PC-3 (cell line): ENCODE results near the gene LINC00237. TPM values are rescaled to one million over a fixed set of nuclear protein-coding genes. Genes with fewer than 3 reads are reported as not detected.

Experiments used
- ATAC-seq: fragments of 200-7000 bp; cut with Tn5 transposase; 2 replicates; pipeline ENCODE4 v1.9.1; 2020; ENCODE audit warnings: mild to moderate bottlenecking, moderate library complexity
- BruUV-seq: library from RNA; stranded (reverse); fragments of 400-500 nt; replicated peaks from 2 replicates; lab custom pipeline; 2021; lab: Mats Ljungman, UMichigan
- CTCF ChIA-PET: fragments of 300-600 bp; sonication (Branson Sonifier 250); formaldehyde crosslinking; loops from one replicate; lab custom pipeline; 2022; ENCODE audit warnings: antibody characterized with exemption; lab: Charles Lee
- POLR2A ChIA-PET: fragments of 300-600 bp; sonication (Branson Sonifier 250); formaldehyde crosslinking; loops from one replicate; lab custom pipeline; 2022; ENCODE audit warnings: antibody characterized with exemption; ENCODE audit not compliant: unreplicated experiment; lab: Charles Lee
- DNase-seq: peaks from one replicate; pipeline ENCODE4 v3.0.0-alpha.2; 2015
- H2AFZ ChIP-seq: fragments of 300-600 bp; sonication (generic); 2 replicates; pipeline ENCODE4 v1.6.0; 2016; ENCODE audit warnings: antibody characterized with exemption, low read length
- H3F3A ChIP-seq: fragments of 300-600 bp; sonication (generic); one replicate; pipeline ENCODE4 v1.6.0; 2017; ENCODE audit warnings: antibody characterized with exemption, low read length, control low read depth, mild to moderate bottlenecking; ENCODE audit not compliant: unreplicated experiment
- H3K27ac ChIP-seq: fragments of 300-600 bp; sonication (generic); 2 replicates; pipeline ENCODE4 v1.5.1; 2016; ENCODE audit warnings: mild to moderate bottlenecking, low read length
- H3K27me3 ChIP-seq: fragments of 300-600 bp; sonication (generic); 2 replicates; pipeline ENCODE4 v1.6.1; 2016; ENCODE audit warnings: low read length, mixed read lengths
- H3K36me3 ChIP-seq: fragments of 300-600 bp; sonication (generic); 2 replicates; pipeline ENCODE4 v1.6.1; 2016; ENCODE audit warnings: low read depth, mixed run types, low read length, mixed read lengths
- H3K4me1 ChIP-seq: fragments of 300-600 bp; sonication (generic); 2 replicates; pipeline ENCODE4 v1.5.1; 2016; ENCODE audit warnings: low read length; ENCODE audit not compliant: insufficient read depth
- H3K4me2 ChIP-seq: fragments of 300-600 bp; sonication (generic); 2 replicates; pipeline ENCODE4 v1.6.0; 2016; ENCODE audit warnings: low read length
- H3K4me3 ChIP-seq: fragments of 300-600 bp; sonication (generic); 2 replicates; pipeline ENCODE4 v1.5.1; 2016; ENCODE audit warnings: mild to moderate bottlenecking, low read length, mixed read lengths
- H3K79me2 ChIP-seq: fragments of 300-600 bp; sonication (generic); 2 replicates; pipeline ENCODE4 v1.6.1; 2017; ENCODE audit warnings: low read length, mixed read lengths
- H3K9ac ChIP-seq: fragments of 300-600 bp; sonication (generic); 2 replicates; pipeline ENCODE4 v1.6.0; 2016; ENCODE audit warnings: mild to moderate bottlenecking, low read length
- H3K9me2 ChIP-seq: fragments of 300-600 bp; sonication (generic); replicated peaks from 2 replicates; pipeline ENCODE4 v1.6.1; 2016; ENCODE audit warnings: mixed run types, low read length, mixed read lengths
- H3K9me3 ChIP-seq: fragments of 300-600 bp; sonication (generic); 2 replicates; pipeline ENCODE4 v1.6.1; 2016; ENCODE audit warnings: low read length, mixed read lengths
- H4K20me1 ChIP-seq: fragments of 300-600 bp; sonication (generic); 2 replicates; pipeline ENCODE4 v1.6.1; 2016; ENCODE audit warnings: low read length, mixed read lengths
- EZH2 ChIP-seq: fragments of 300-600 bp; sonication (generic); IDR thresholded peaks from one replicate; pipeline ENCODE4 v1.6.1; 2017; ENCODE audit warnings: antibody characterized with exemption, mild to moderate bottlenecking, low read length; ENCODE audit not compliant: unreplicated experiment
- EZH2phosphoT487 ChIP-seq: fragments of 300-600 bp; sonication (generic); IDR thresholded peaks from 2 replicates; pipeline ENCODE4 v1.6.1; 2018; ENCODE audit warnings: mild to moderate bottlenecking, antibody characterized with exemption, low read length, borderline replicate concordance
- intact Hi-C: fragments of 100-400 bp; cut with micrococcal nuclease; formaldehyde crosslinking; loops from 2 replicates; pipeline ENCODE4 v1.9.0; 2023
- total RNA-seq: library from RNA; depleted of rRNA; stranded (reverse); fragments of >200 nt; gene quantifications from 2 replicates; pipeline ENCODE4 v1.2.3, GENCODE V29; 2014
- TF ChIP-seq, protein P1 (sequence below): fragments of 300-600 bp; sonication (generic); conservative IDR thresholded peaks from 2 replicates; pipeline ENCODE4 v1.5.1; 2017; ENCODE audit warnings: antibody characterized with exemption, low read depth, mild to moderate bottlenecking, low read length

The LINC00237 gene
- total RNA-seq, 1 experiment from 2014 or later: not detected

DNA sequence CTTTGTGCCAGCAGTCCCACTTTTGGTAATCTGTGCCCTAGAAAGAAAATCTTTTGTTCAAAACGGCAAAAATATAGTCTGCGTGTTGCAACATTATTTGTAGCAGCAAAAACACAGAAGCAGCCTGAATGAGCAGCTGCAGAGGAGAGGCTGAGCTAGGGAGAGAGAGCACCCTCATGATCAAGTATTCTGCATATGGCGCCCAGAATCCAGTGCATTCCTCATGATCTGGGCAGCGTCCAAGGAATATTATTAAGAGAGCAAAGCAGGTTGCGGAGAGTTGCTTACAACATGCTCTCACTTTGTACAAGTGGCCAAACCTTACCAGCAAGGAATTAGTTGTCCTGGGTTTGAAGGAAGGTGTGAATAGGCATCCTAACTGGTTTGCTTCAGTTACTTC lies 45.6 kb upstream of the LINC00237 start:
- Histone ChIP-seq H3K36me3 (no peaks in the 10 kb centered on the region), H3K9me3 (no peaks in the 10 kb centered on the region), H3K4me1 (0 out of 2 replicates have a peak, but pooled peaks cover 6% of the 10 kb centered on the region), H3K9me2 (no peaks in the 10 kb centered on the region), H3K4me3 (no peak overlapping the region), H3K4me2 (no peak overlapping the region), H3K27me3 (no peaks in the 10 kb centered on the region), H3K79me2 (no peaks in the 10 kb centered on the region), H4K20me1 (no peaks in the 10 kb centered on the region), H3K9ac (no peak overlapping the region), H2AFZ (no peak overlapping the region), H3F3A (no peaks in the 10 kb centered on the region), H3K27ac (no peak overlapping the region)
- ChIA-PET POLR2A (no interaction called here), CTCF (no interaction called here)
- ATAC-seq (no peak), DNase-seq (no peak)
- no TSS peak for BruUV-seq
- TF ChIP-seq EZH2 (no peak), EZH2phosphoT487 (no peak)
- TF ChIP-seq, protein P1, sequence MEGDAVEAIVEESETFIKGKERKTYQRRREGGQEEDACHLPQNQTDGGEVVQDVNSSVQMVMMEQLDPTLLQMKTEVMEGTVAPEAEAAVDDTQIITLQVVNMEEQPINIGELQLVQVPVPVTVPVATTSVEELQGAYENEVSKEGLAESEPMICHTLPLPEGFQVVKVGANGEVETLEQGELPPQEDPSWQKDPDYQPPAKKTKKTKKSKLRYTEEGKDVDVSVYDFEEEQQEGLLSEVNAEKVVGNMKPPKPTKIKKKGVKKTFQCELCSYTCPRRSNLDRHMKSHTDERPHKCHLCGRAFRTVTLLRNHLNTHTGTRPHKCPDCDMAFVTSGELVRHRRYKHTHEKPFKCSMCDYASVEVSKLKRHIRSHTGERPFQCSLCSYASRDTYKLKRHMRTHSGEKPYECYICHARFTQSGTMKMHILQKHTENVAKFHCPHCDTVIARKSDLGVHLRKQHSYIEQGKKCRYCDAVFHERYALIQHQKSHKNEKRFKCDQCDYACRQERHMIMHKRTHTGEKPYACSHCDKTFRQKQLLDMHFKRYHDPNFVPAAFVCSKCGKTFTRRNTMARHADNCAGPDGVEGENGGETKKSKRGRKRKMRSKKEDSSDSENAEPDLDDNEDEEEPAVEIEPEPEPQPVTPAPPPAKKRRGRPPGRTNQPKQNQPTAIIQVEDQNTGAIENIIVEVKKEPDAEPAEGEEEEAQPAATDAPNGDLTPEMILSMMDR: no peak
- intact Hi-C loops: no loop called here

DNA sequence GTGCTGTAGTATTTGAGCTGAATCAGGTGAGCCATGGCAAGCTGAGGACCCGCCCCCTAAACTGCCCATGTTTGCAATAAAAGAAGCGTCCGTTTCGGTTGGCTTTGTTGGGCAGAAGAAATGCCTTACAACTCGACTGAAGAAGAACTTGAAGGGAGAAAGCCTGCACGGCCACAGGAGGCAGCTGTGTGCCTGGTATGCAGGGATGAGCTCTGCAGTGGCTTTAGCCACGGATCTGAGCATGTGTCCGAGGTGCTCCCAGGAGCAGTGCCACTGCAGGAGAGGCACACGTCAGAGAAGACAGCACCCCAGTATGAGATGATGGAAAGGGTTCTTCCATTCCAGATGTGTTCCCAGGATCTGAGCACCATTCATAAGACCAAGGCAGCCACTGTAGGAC lies 43.2 kb upstream of the LINC00237 start:
- Histone ChIP-seq H3K9me3 (no peaks in the 10 kb centered on the region), H2AFZ (no peak overlapping the region), H3K4me3 (no peak overlapping the region), H3K4me2 (no peak overlapping the region), H3K27ac (no peak overlapping the region), H3K9me2 (no peaks in the 10 kb centered on the region), H3K9ac (no peak overlapping the region), H3K79me2 (no peaks in the 10 kb centered on the region), H4K20me1 (no peaks in the 10 kb centered on the region), H3K27me3 (no peaks in the 10 kb centered on the region), H3K4me1 (0 out of 2 replicates have a peak, but pooled peaks cover 6% of the 10 kb centered on the region), H3F3A (no peaks in the 10 kb centered on the region), H3K36me3 (no peaks in the 10 kb centered on the region)
- ATAC-seq: no peak
- BruUV-seq: no TSS peak
- DNase-seq: no peak
- POLR2A ChIA-PET: no interaction called here
- intact Hi-C loops: no loop called here
- TF ChIP-seq EZH2 (no peak), EZH2phosphoT487 (no peak)
- TF ChIP-seq, protein P1: no peak
- CTCF ChIA-PET: no interaction called here

DNA sequence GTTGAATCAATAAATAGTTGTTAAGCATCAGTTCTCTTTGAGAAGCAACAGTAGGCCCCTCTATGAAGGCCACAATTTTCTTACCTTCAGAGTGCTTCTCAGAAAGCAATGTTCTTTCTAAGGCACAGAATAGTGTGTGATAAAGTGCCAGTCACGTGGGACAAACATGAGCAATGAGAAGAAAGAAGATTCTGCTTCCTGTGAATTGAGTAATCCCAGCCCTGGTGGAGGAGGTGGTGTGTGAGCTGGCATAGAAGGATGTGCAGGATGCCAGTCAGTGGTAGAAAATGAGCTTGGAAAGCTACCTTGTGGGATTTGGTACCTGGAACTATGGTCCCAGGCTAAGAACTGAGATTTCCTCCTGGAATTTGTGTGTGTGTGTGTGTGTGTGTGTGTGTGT lies 41.4 kb upstream of the LINC00237 start:
- CTCF ChIA-PET: no interaction called here
- no peaks in the 10 kb centered on the region for H3K9me2 ChIP-seq
- H3K9ac ChIP-seq: no peak overlapping the region
- H3F3A ChIP-seq: no peaks in the 10 kb centered on the region
- no peak overlapping the region for H3K27ac ChIP-seq
- BruUV-seq: no TSS peak
- no peak overlapping the region for H3K4me3 ChIP-seq
- TF ChIP-seq EZH2: no peak
- TF ChIP-seq, protein P1: no peak
- no peaks in the 10 kb centered on the region for H3K9me3 ChIP-seq
- DNase-seq (peak; percentile 57), ATAC-seq (peak; percentile 38; the same call in 1 of the 2 replicates)
- intact Hi-C loops: no loop called here
- no peak overlapping the region for H3K4me2 ChIP-seq
- H3K79me2 ChIP-seq: no peaks in the 10 kb centered on the region
- no peaks in the 10 kb centered on the region for H3K36me3 ChIP-seq
- no peaks in the 10 kb centered on the region for H4K20me1 ChIP-seq
- no peaks in the 10 kb centered on the region for H3K27me3 ChIP-seq
- POLR2A ChIA-PET: no interaction called here
- H3K4me1 ChIP-seq: 0 out of 2 replicates have a peak, but pooled peaks cover 6% of the 10 kb centered on the region
- H2AFZ ChIP-seq: no peak overlapping the region
